Esophagus squamous epithelium (tissue), 4 donors: ENCODE measurements around the gene KLHL40.

Source experiments
- POLR2A ChIP-seq, 4 donors: fragments of 450-650 bp; IDR thresholded peaks; one replicate each; pipeline ENCODE4 v1.6.1; 2017; ENCODE audit warnings: antibody characterized with exemption in 4 of 4, mild to moderate bottlenecking in 4 of 4, moderate library complexity in 3 of 4
- TF ChIP-seq, protein P1 (sequence below), 6 experiments: fragments of 450-650 bp in 4 of 6; fragments of 200-600 bp in 2 of 6; sonication (generic) in 2 of 6; IDR thresholded peaks; one replicate each; pipeline ENCODE4 v1.5.1; 2016 to 2019; ENCODE audit warnings: antibody characterized with exemption in 6 of 6, mild to moderate bottlenecking in 4 of 6, moderate library complexity in 4 of 6

- TF ChIP-seq, protein P1, sequence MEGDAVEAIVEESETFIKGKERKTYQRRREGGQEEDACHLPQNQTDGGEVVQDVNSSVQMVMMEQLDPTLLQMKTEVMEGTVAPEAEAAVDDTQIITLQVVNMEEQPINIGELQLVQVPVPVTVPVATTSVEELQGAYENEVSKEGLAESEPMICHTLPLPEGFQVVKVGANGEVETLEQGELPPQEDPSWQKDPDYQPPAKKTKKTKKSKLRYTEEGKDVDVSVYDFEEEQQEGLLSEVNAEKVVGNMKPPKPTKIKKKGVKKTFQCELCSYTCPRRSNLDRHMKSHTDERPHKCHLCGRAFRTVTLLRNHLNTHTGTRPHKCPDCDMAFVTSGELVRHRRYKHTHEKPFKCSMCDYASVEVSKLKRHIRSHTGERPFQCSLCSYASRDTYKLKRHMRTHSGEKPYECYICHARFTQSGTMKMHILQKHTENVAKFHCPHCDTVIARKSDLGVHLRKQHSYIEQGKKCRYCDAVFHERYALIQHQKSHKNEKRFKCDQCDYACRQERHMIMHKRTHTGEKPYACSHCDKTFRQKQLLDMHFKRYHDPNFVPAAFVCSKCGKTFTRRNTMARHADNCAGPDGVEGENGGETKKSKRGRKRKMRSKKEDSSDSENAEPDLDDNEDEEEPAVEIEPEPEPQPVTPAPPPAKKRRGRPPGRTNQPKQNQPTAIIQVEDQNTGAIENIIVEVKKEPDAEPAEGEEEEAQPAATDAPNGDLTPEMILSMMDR (IDR thresholded peaks at IDR 0.05) = no peak
- TF ChIP-seq POLR2A (IDR thresholded peaks at IDR 0.05) = no peak
These were observed 47.0 kb downstream of the KLHL40 start for GRCh38 chr3:42732196-42732828.
